Vagina (tissue), 2 donors: ENCODE data around the gene GRIK3.

Source experiments
- CTCF ChIP-seq, 3 experiments: fragments of 450-650 bp in 2 of 3; fragments of 200-600 bp in 1 of 3; sonication (generic) in 1 of 3; IDR thresholded peaks; one replicate each; pipeline ENCODE4 v1.5.1; 2017 to 2019; ENCODE audit warnings: antibody characterized with exemption in 3 of 3, mild to moderate bottlenecking in 2 of 3, moderate library complexity in 2 of 3
- POLR2A ChIP-seq, 2 donors: fragments of 450-650 bp; IDR thresholded peaks; one replicate each; pipeline ENCODE4 v1.6.1; 2017; ENCODE audit warnings: antibody characterized with exemption in 2 of 2, mild to moderate bottlenecking in 2 of 2, moderate library complexity in 2 of 2

DNA sequence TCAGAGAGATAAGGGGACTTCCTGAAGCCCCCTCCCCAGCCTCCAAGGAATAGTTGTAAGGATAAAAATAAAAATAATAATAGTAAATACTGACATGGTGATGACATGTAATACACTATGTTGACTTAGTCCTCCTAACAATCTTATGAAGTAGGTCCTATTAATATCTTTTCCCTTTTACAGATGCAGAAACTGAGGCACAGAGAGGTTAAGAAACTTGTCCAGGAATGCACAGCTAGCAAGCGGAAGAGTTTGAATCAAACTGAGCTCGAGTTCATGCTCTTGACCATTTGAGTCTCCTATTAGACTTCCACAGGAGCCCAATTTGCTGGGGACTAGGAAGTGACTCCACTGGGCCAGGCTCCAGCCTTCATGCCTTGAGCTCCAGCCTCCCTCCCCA, 194.8 kb downstream of the GRIK3 start:
- TF ChIP-seq POLR2A (IDR thresholded peaks at IDR 0.05) (no peak), CTCF (IDR thresholded peaks at IDR 0.05) (no peak)
